ENCODE results near the gene ATG16L2.
A peak's percentile ranks its signal among the peaks of the same experiment; 100 is the strongest.
"Not testable (repeated sequence)": the region's sequence is repeated elsewhere in the genome, so short reads cannot be mapped to it uniquely, and the experiment has no call there.

The ATG16L2 gene

DNA sequence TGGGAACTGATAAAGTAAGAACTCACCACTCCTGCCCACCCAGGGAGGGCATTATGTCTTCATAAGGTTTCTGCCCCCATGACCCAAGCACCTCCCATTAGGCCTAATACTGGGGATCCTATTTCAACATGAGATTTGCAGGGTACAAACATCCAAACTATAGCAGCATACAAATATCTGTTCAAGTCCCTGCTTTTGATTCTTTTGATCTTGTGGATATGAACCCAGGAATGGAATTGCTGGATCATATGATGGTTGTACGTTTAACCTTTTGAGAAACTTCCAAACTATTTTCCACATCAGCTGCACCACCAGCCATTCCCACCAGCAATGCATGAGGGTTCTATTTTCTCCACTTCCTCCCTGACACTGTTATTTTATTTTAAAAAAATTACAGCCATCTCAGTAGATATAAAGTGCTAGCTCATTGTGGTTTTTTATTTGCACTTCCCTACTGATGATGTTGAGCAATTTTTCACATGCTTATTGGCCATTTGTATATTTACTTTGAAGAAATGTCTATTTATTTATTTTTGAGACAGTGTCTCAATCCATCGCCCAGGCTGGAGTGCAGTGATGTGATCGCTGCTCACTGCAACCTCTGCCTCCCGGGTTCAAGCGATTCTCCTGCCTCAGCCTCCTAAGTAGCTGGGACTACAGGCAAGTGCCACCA lies 7.1 kb upstream of the ATG16L2 start:
- Histone ChIP-seq H3K27ac (peak overlapping the region; percentile 78 to 100 (median 98)), H3K4me1 (peaks cover 40 to 94% (median 92%) of the 10 kb centered on the region in 10 experiments), H3K36me3 (peaks cover 17 to 68% (median 38%) of the 10 kb centered on the region in 11 experiments), H3K27me3 (no peaks in the 10 kb centered on the region), H3K9me3 (replicated peaks in 1 of 11) (peaks cover 0 to 17% (median 0%) of the 10 kb centered on the region in 11 experiments; a peak in 3 of 22 replicates), H3K9ac (peak overlapping the region; percentile 59 to 100 (median 96)), H3K4me3 (peak overlapping the region in 6 of 10 experiments; percentile 24 to 47 (median 28); a peak in 8 of 20 replicates), H4K20me1 (no peaks in the 10 kb centered on the region; a peak in 1 of 22 replicates), H3K4me2 (peak overlapping the region; percentile 9 to 100 (median 96))
- TF ChIP-seq Cebpa-rat (IDR thresholded peaks at IDR 0.05), result peak in 6 of 11 experiments; percentile 63 to 85 (median 81); a peak in 13 of 22 replicates

- TF ChIP-seq Cebpa-rat (IDR thresholded peaks at IDR 0.05), result peak in 1 of 11 experiments; percentile 36; a peak in 5 of 22 replicates
- Histone ChIP-seq H3K4me2 (peak overlapping the region; percentile 9 to 100 (median 96)), H3K36me3 (peaks cover 17 to 62% (median 38%) of the 10 kb centered on the region in 11 experiments)
Observed at GRCh38 chr11:72807792-72808191, 6.4 kb upstream of the ATG16L2 start.

GRCh38 chr11:72808331-72808798 lies 5.8 kb upstream of the ATG16L2 start:
- Histone ChIP-seq H3K4me1 (peaks cover 48 to 93% (median 85%) of the 10 kb centered on the region in 10 experiments), H3K4me3 (peak overlapping the region in 6 of 10 experiments; percentile 25 to 92 (median 54); a peak in 8 of 20 replicates), H4K20me1 (no peaks in the 10 kb centered on the region; a peak in 2 of 22 replicates), H3K27ac (peak overlapping the region; percentile 78 to 100 (median 98)), H3K4me2 (peak overlapping the region; percentile 9 to 100 (median 96)), H3K9me3 (replicated peaks in 1 of 11) (peaks cover 0 to 17% (median 0%) of the 10 kb centered on the region in 11 experiments; a peak in 3 of 22 replicates), H3K27me3 (no peaks in the 10 kb centered on the region), H3K9ac (peak overlapping the region; percentile 59 to 100 (median 96)), H3K36me3 (peaks cover 17 to 58% (median 38%) of the 10 kb centered on the region in 11 experiments)
- TF ChIP-seq Cebpa-rat (IDR thresholded peaks at IDR 0.05), result no peak

More at GRCh38 chr11:72807792-72808191, 6.4 kb upstream of the ATG16L2 start:
- H3K9ac ChIP-seq, result peak overlapping the region; percentile 59 to 100 (median 96)
- H3K4me1 ChIP-seq, result peaks cover 47 to 97% (median 90%) of the 10 kb centered on the region in 10 experiments
- H3K9me3 ChIP-seq (replicated peaks in 1 of 11), result peaks cover 0 to 17% (median 0%) of the 10 kb centered on the region in 11 experiments; a peak in 3 of 22 replicates
- H3K27me3 ChIP-seq, result no peaks in the 10 kb centered on the region
- peak overlapping the region; percentile 78 to 100 (median 98) for H3K27ac ChIP-seq
- peak overlapping the region in 6 of 10 experiments; percentile 19 to 87 (median 28); a peak in 9 of 20 replicates for H3K4me3 ChIP-seq
- no peaks in the 10 kb centered on the region; a peak in 2 of 22 replicates for H4K20me1 ChIP-seq

DNA sequence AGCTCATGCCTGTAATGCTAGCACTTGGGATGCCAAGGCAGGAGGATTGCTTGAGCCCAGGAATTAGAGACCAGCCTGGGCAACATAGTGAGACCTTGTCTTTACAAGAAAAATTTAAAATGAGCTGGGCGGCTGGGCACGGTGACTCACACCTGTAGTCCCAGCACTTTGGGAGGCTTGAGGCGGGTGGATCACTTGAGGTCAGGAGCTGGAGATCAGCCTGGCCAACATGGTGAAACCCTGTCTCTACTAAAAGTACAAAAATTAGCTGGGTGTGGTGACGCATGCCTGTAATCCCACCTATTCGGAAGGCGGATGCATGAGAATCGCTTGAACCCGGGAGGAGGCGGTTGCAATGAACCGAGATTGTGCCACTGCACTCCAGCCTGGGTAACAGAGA lies 2.5 kb upstream of the ATG16L2 start:
- H3K27me3 ChIP-seq; H4K20me1 ChIP-seq; H3K9me3 ChIP-seq (replicated peaks in 1 of 11): not testable (repeated sequence)
- Histone ChIP-seq H3K9ac (peak overlapping the region; percentile 54 to 100 (median 97)), H3K27ac (peak overlapping the region; percentile 61 to 100 (median 98); a peak in 21 of 22 replicates), H3K36me3 (peaks cover 17 to 45% (median 35%) of the 10 kb centered on the region in 11 experiments), H3K4me3 (peak overlapping the region in 9 of 10 experiments; percentile 31 to 92 (median 79); a peak in 17 of 20 replicates), H3K4me1 (peaks cover 60 to 79% (median 63%) of the 10 kb centered on the region in 10 experiments), H3K4me2 (peak overlapping the region; percentile 86 to 100 (median 99))

DNA sequence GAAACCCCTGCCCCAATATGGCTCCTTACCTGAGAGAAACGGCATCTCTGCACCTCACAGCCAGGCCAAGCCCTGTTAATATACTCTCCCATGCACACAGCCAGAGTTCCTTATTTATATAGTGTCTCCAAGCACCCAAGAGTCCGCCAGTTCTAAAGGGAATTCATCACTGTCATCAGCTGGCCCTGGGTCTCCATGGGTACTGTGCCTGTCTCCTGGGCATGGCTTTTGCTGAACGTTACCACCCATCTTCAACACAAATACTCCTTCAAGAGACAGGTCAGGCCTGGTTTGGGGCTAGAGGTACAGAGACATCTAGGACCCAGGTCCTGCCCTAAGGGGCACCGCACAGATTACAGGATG lies 1.6 kb upstream of the ATG16L2 start:
- H3K36me3 ChIP-seq, result peaks cover 21 to 53% (median 39%) of the 10 kb centered on the region in 11 experiments
- peak overlapping the region; percentile 86 to 100 (median 99) for H3K4me2 ChIP-seq
- TF ChIP-seq Cebpa-rat (IDR thresholded peaks at IDR 0.05), result no peak
- H3K4me3 ChIP-seq, result peak overlapping the region; percentile 66 to 92 (median 80)
- H3K9ac ChIP-seq, result peak overlapping the region; percentile 92 to 100 (median 98)
- no peaks in the 10 kb centered on the region for H3K9me3 ChIP-seq (replicated peaks in 1 of 11)
- H4K20me1 ChIP-seq, result peaks cover 0 to 7% (median 0%) of the 10 kb centered on the region in 11 experiments; a peak in 4 of 22 replicates
- H3K4me1 ChIP-seq, result peaks cover 61 to 79% (median 63%) of the 10 kb centered on the region in 10 experiments
- no peaks in the 10 kb centered on the region for H3K27me3 ChIP-seq
- H3K27ac ChIP-seq, result peak overlapping the region; percentile 95 to 100 (median 98); a peak in 21 of 22 replicates

GRCh38 chr11:72812967-72813739 lies 1.1 kb upstream of the ATG16L2 start:
- H3K27me3 ChIP-seq, result no peaks in the 10 kb centered on the region
- peak overlapping the region; percentile 66 to 92 (median 80) for H3K4me3 ChIP-seq
- H3K36me3 ChIP-seq, result peaks cover 26 to 58% (median 45%) of the 10 kb centered on the region in 11 experiments
- H4K20me1 ChIP-seq, result peaks cover 0 to 13% (median 0%) of the 10 kb centered on the region in 11 experiments; a peak in 4 of 22 replicates
- H3K9me3 ChIP-seq (replicated peaks in 1 of 11), result no peaks in the 10 kb centered on the region
- TF ChIP-seq Cebpa-rat (IDR thresholded peaks at IDR 0.05), result peak in 5 of 11 experiments; percentile 51 to 72 (median 58); a peak in 8 of 22 replicates
- peaks cover 59 to 79% (median 62%) of the 10 kb centered on the region in 10 experiments for H3K4me1 ChIP-seq
- H3K27ac ChIP-seq, result peak overlapping the region; percentile 95 to 100 (median 98)
- peak overlapping the region; percentile 86 to 100 (median 99) for H3K4me2 ChIP-seq
- H3K9ac ChIP-seq, result peak overlapping the region; percentile 92 to 100 (median 98)

GRCh38 chr11:72813740-72814285 lies 398 bp upstream of the ATG16L2 start:
- peaks cover 54 to 76% (median 62%) of the 10 kb centered on the region in 10 experiments for H3K4me1 ChIP-seq
- H3K27ac ChIP-seq, result peak overlapping the region; percentile 95 to 100 (median 98)
- TF ChIP-seq Cebpa-rat (IDR thresholded peaks at IDR 0.05), result no peak
- H4K20me1 ChIP-seq, result peaks cover 0 to 19% (median 0%) of the 10 kb centered on the region in 11 experiments; a peak in 5 of 22 replicates
- peak overlapping the region; percentile 92 to 100 (median 98) for H3K9ac ChIP-seq
- peaks cover 32 to 59% (median 49%) of the 10 kb centered on the region in 11 experiments for H3K36me3 ChIP-seq
- H3K4me2 ChIP-seq, result peak overlapping the region; percentile 86 to 100 (median 99)
- no peaks in the 10 kb centered on the region for H3K27me3 ChIP-seq
- peak overlapping the region; percentile 66 to 92 (median 80) for H3K4me3 ChIP-seq
- no peaks in the 10 kb centered on the region for H3K9me3 ChIP-seq (replicated peaks in 1 of 11)

- Histone ChIP-seq H3K4me2 (peak overlapping the region; percentile 96 to 100 (median 99)), H4K20me1 (peaks cover 0 to 27% (median 0%) of the 10 kb centered on the region in 11 experiments; a peak in 5 of 22 replicates), H3K36me3 (peaks cover 32 to 59% (median 49%) of the 10 kb centered on the region in 11 experiments), H3K4me3 (peak overlapping the region; percentile 66 to 92 (median 80)), H3K9ac (peak overlapping the region; percentile 92 to 100 (median 98)), H3K9me3 (replicated peaks in 1 of 11) (no peaks in the 10 kb centered on the region), H3K4me1 (peaks cover 54 to 71% (median 61%) of the 10 kb centered on the region in 10 experiments), H3K27ac (peak overlapping the region; percentile 95 to 100 (median 98)), H3K27me3 (no peaks in the 10 kb centered on the region)
- no peak for TF ChIP-seq Cebpa-rat (IDR thresholded peaks at IDR 0.05)
Observed at GRCh38 chr11:72815110-72815618, 953 bp downstream of the ATG16L2 start.
